K562 (cell line): ENCODE measurements around the gene SEH1L. TPM values are rescaled to one million over a fixed set of nuclear protein-coding genes. Genes with fewer than 3 reads are reported as not detected.

ENCODE experiments used
- ARID1B ChIP-seq: fragments of 450-650 bp; IDR thresholded peaks from 2 replicates; pipeline ENCODE4 v1.6.1; 2016; ENCODE audit warnings: antibody characterized with exemption, mild to moderate bottlenecking, inconsistent platforms
- BRF2 ChIP-seq: IDR thresholded peaks from 3 replicates; pipeline ENCODE4 v1.6.1; 2011; ENCODE audit warnings: borderline replicate concordance, mild to moderate bottlenecking; ENCODE audit not compliant: insufficient read length, insufficient read depth
- CBX3 ChIP-seq, 2 experiments: IDR thresholded peaks; 1 replicate in 1 of 2; 2 replicates in 1 of 2; pipeline ENCODE4 v1.6.1; 2012; ENCODE audit warnings: inconsistent platforms in 2 of 2, low read length in 2 of 2, borderline replicate concordance in 1 of 2, control low read depth in 1 of 2
- DNMT1 ChIP-seq: fragments of 450-650 bp; IDR thresholded peaks from 2 replicates; pipeline ENCODE4 v1.6.1; 2016; ENCODE audit warnings: antibody characterized with exemption, mild to moderate bottlenecking
- KLF10 ChIP-seq: fragments of 250-450 bp; sonication (Bioruptor Pico); IDR thresholded peaks from 2 replicates; pipeline ENCODE4 v1.6.1; 2021; ENCODE audit warnings: matching md5 sums
- MITF ChIP-seq: IDR thresholded peaks from 2 replicates; pipeline ENCODE4 v1.6.1; 2014; ENCODE audit warnings: antibody characterized with exemption
- OTX1 ChIP-seq: fragments of 450-650 bp; formaldehyde crosslinking; IDR thresholded peaks from 2 replicates; pipeline ENCODE4 v1.4.0; 2022; ENCODE audit warnings: mild to moderate bottlenecking
- SMAD4 ChIP-seq: fragments of 250-450 bp; sonication (Bioruptor Pico); conservative IDR thresholded peaks from 2 replicates; pipeline ENCODE4 v1.8.0; 2021; ENCODE audit warnings: inconsistent platforms, mild to moderate bottlenecking, moderate library complexity
- SNAPC5 ChIP-seq: fragments of 250-450 bp; sonication (Bioruptor Pico); IDR thresholded peaks from 2 replicates; pipeline ENCODE4 v1.8.0; 2021; ENCODE audit warnings: moderate library complexity, mild to moderate bottlenecking, inconsistent platforms
- TAL1 ChIP-seq: fragments of 450-650 bp; IDR thresholded peaks from 2 replicates; pipeline ENCODE4 v1.6.1; 2016; ENCODE audit warnings: mild to moderate bottlenecking
- TCF3 ChIP-seq: sonication (generic); formaldehyde crosslinking; IDR thresholded peaks from 2 replicates; pipeline ENCODE4 v1.4.0; 2020; ENCODE audit warnings: mild to moderate bottlenecking, missing genetic modification reagents
- TFE3 ChIP-seq: fragments of 450-650 bp; formaldehyde crosslinking; IDR thresholded peaks from 2 replicates; pipeline ENCODE4 v1.4.0; 2020; ENCODE audit warnings: mild to moderate bottlenecking, mixed read lengths
- ZBTB33 ChIP-seq: sonication (generic); formaldehyde crosslinking; IDR thresholded peaks from 2 replicates; pipeline ENCODE4 v1.8.1; 2023; ENCODE audit warnings: mild to moderate bottlenecking, missing genetic modification reagents
- ZBTB8A ChIP-seq: fragments of 450-650 bp; IDR thresholded peaks from 2 replicates; pipeline ENCODE4 v1.6.1; 2018; ENCODE audit warnings: mild to moderate bottlenecking, moderate library complexity; ENCODE audit not compliant: partially characterized antibody
- ZNF512 ChIP-seq: IDR thresholded peaks from 2 replicates; pipeline ENCODE4 v1.6.1; 2016; ENCODE audit warnings: missing genetic modification characterization, missing compliant biosample characterization
- polyA plus RNA-seq, 8 experiments: library from polyadenylated mRNA; depleted of rRNA in 4 of 8; stranded (reverse) in 5 of 8; unstranded in 3 of 8; fragments of >200 nt; fragmentation: Nextera tagmentation in 2 of 8; fragmentation: Illumina TruSeq in 1 of 8; extraction: Ambion mirVana in 2 of 8; extraction: Trizol in 1 of 8; gene quantifications; 2 replicates each; pipeline versions ENCODE4 v1.2.1 to v1.2.3, GENCODE V29; 2011 to 2014; ENCODE audit warnings: inconsistent platforms in 1 of 8, missing spikeins in 1 of 8
- total RNA-seq, 7 experiments: library from RNA; depleted of rRNA in 6 of 7; stranded (reverse); fragments of >200 nt in 6 of 7; fragmentation: Illumina TruSeq in 2 of 7; extraction: Trizol in 2 of 7; gene quantifications; 2 replicates each; pipeline versions ENCODE4 v1.2.1 to v1.2.3, GENCODE V29; 2011 to 2021; ENCODE audit warnings: low replicate concordance in 1 of 7

Gene SEH1L
- total and polyA plus RNA-seq, 9 of the 15 experiments (the other 6 are each of a cell fraction or from before 2014, with no cell fraction given): 62.2 to 180 (median 108) TPM

GRCh38 chr18:12973562-12974213 lies 25.9 kb downstream of the SEH1L start (continued):
- no peak for TF ChIP-seq ZBTB33
- peak in 1 of 2 experiments; percentile 86; a peak in 1 of 3 replicates for TF ChIP-seq CBX3 (IDR thresholded peaks at IDR 0.05; ENCODE audit: borderline replicate concordance in 1 of 2, low read length in 2 of 2)
- TF ChIP-seq KLF10 (CRISPR knock-in tag): no peak
- no peak for TF ChIP-seq DNMT1
- peak; percentile 68 for TF ChIP-seq TCF3 (CRISPR knock-in tag)
- no peak for TF ChIP-seq OTX1
- peak; percentile 33; the same call in 1 of the 2 replicates for TF ChIP-seq TFE3 (CRISPR knock-in tag)
- peak; percentile 43; the same call in 1 of the 2 replicates for TF ChIP-seq TAL1
- peak; percentile 37; the same call in 1 of the 2 replicates for TF ChIP-seq SMAD4
- no peak for TF ChIP-seq SNAPC5 (CRISPR knock-in tag)
- TF ChIP-seq ARID1B: peak; percentile 44; the same call in 1 of the 2 replicates
- no peak for TF ChIP-seq ZNF512 (tag)
- TF ChIP-seq ZBTB8A: no peak
- no peak for TF ChIP-seq MITF
- TF ChIP-seq BRF2: no peak
